Activated CD4-positive, alpha-beta T cell treated with anti-CD3 and anti-CD28 coated beads for 4 hours (primary cell): ENCODE data around the gene FAM20C.

Experiments used
- DNase-seq, 2 donors: peaks; one replicate each; pipeline ENCODE4 v3.0.0-alpha.2; 2020

The FAM20C gene

DNA sequence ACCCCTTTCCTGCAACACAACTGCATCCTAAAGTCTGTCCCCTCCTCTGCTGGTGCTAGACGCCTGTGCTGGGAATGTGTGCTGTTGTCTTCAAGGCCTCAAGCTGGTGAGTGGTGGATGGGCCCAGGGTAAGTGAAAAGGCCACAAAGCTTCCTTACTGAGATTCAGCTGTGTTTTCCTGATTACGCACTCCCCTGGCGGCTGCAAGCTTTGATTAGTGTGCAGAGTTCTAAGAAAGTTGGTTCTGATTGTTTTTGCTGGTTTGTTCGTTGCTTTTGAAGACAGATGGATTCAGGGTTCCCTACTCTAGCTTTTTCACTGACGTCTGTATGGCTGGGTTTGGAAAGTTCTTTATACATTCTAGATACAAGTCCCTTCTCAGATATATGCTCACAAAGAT, 85.7 kb downstream of the FAM20C start:
- no peak for DNase-seq

DNA sequence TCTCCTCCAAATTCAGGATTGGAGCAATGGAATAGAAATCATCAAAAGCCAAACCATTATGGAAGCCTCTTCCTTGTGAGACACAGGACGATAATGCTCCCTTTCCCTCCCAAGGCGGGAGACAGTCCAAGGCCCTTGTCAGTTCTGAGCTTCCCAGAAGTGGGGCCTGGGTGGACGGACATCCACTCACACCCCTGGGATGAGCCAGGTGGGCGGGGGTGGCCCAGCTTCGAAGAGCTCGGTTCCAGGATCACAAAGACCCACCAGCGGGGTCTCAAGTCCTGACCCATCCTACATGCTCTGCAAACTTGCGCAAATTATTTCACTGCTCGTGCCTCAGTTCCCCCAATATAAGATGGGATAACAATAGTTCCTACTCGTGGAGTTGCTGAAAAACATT, 87.5 kb downstream of the FAM20C start:
- DNase-seq: no peak

DNA sequence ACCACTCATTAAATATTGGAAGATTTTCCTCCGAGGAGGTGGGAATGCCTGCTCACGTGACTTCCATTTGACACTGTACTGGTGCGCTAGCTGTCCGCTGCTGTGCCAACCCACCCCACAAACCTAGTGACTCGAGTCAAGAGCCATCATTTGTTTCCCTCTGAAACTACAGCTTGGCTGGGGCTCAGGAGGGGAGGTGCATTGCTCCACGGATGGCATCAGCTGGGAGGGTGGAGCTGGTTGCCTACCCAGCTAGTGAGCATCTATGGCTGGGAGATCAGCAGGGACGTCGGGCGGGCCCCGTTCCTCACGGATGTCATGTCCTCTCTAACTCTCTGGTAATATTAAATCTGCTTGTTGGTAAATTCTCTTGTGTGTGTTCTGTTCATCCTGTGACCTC, 88.1 kb downstream of the FAM20C start:
- DNase-seq: no peak

DNA sequence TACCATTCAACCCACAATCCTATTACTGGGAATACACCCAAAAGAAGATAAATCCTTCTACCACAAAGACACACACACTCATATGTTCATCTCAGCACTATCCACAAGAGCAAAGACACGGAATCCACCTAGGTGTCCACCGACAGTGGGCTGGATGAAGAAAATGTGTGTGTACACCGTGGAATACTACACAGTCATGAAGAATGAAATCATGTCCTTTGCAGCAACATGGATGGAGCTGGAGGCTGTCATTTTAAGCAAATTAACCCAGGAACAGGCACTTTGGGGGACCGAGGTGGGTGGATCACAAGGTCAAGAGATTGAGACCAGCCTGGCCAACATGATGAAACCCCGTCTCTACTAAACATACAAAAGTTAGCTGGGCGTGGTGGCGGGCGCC, 89.3 kb downstream of the FAM20C start:
- no peak for DNase-seq

DNA sequence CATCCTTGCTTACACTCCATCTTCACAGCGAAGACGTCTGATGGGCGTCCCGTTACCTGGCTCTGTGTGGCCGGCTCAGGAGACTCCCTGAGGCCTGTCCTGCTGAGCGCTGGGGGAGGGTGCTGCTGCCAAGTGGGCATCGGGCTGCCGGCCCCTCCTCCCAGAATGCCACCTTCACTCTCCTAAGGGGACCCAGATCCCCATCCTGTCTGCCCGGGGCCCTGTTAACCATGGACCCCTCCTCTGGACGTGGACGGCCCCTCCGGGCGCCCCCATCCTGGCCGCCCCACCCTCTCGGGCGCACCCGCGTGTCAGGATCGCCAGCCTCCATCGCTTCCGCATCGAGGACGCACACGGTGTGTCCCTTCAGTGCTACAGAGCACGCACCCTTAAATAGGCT, 90.2 kb downstream of the FAM20C start:
- no peak for DNase-seq

DNA sequence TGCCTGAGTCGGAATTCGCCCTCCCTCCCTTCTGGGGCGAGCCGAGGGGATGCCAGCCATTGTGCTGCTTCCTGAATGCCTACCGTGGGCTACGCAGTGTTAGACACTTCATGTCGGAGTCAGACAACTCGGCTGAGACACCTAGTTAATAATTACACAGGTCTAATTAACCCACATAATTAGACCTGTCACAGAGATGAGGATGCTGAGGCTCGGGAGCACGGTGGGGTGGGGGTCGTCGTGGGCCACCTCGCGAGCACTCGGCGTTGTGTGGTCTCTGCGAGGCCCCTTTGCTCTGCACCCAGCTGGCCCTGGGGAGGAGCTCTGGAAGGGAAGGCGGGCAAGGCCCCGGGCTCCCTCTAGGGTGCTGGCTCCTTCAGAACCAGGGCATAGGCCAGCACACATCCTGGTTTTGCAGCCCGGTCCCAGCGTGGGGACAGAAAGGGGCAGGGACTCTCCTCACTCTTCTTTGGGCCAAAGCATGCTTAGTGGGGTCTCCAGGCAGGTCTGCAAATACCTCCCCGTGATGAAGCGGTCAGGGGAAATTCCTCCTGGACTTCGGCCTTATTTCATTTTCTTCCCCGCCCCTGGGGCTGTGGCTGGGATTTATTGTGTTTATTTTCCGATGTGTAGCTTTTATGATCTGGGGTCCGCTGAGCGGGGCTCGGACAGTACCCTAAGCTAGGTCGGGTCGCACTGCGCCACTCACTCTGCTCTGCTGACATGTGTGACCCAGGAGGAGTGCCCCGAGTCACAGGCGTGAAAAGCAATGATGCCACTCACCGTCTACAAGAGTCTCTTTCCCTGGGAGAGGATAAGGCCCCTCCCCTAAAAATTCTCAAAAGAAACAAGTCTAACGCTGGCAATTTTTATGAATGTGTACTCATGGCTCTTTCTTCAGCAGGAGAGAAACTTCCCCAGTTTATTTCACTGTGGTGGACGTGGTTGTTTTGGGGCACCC, 92.7 kb downstream of the FAM20C start:
- no peak for DNase-seq

DNA sequence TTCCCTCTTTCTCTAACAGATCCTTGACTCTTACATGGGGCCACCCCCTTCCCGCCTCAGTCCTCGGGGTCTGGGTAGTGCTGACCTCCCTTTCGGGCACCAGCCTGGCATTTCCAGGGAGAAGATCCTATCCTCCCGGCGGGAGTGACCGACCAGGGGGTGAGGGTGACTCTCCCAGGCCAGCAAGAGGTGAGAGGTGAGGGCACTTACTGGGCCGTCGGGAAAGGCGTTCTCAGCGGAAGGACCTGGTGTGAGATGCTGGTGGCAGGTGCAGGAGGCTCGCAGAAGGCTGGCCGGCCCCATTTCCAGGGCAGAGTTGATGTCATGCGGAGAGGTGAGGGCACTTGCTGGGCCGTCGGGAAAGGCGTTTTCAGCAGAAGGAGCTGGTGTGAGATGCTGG, 93.4 kb downstream of the FAM20C start:
- no peak for DNase-seq

DNA sequence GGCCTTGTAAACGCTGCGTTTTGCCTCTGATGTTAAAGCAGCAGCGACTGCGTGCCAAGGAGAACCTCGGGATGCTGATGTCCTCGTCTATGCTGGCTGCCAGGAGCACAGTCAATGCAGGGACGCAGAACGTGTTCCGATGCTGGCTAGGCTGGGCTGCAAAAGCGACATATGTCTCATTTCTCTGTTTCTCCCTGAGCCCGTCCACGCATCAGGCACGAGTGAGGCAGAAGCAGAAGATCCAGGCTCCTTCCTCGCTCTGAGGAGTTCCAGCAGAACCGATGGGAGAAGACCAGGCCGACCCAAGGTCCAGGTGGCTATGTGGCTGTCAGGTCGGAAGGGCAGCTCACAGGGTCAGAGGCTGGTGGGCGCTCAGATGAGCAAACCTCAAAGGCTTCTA, 93.9 kb downstream of the FAM20C start:
- DNase-seq: no peak

DNA sequence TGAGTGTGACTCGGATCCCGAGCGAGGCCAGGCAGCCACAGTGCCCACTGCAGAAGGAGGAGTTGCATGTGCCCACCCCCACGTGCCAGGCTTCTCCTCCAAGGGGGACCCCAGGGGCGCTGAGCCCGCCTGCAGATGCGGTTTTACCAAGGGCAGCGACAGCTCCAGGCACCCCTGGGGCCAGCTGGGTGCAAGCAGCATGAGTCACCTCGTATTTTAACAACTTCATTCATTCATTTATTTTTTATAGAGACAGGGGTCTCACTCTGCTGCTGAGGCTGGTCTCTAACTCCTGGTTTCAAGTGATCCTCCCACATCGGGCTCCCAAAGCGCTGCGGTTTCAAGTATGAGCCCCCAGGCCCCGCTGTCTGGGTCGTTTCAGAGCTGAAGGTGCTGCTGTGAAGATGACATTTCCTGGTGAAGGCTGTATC, 96.3 kb downstream of the FAM20C start:
- no peak for DNase-seq

DNA sequence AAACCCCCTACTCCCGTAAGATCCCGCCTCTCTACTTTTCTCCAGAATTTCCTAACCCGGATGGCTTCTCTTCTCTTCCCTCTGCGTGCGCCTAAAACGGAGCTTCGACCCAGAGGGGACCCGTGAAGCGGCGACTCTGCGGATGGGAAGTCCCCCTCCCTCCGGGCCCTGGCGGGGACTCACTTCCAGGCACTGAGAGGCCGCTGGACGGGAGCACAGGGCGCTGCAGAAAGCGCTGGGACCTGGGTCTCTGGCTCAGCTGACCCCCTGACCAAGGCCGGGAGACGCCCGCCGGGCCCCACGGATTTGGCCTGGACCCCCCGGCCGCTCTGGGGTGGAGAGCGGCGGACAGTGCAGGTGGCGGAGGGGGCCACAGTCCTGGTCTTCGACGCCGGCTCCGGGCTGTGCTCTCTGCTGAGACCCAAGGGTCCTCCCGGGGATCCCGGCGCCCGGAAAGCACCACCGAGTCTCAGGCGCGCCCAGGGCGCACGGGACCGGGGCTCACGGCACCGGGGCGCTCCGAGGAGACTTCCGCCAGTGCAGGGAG, 96.9 kb downstream of the FAM20C start:
- no peak for DNase-seq

DNA sequence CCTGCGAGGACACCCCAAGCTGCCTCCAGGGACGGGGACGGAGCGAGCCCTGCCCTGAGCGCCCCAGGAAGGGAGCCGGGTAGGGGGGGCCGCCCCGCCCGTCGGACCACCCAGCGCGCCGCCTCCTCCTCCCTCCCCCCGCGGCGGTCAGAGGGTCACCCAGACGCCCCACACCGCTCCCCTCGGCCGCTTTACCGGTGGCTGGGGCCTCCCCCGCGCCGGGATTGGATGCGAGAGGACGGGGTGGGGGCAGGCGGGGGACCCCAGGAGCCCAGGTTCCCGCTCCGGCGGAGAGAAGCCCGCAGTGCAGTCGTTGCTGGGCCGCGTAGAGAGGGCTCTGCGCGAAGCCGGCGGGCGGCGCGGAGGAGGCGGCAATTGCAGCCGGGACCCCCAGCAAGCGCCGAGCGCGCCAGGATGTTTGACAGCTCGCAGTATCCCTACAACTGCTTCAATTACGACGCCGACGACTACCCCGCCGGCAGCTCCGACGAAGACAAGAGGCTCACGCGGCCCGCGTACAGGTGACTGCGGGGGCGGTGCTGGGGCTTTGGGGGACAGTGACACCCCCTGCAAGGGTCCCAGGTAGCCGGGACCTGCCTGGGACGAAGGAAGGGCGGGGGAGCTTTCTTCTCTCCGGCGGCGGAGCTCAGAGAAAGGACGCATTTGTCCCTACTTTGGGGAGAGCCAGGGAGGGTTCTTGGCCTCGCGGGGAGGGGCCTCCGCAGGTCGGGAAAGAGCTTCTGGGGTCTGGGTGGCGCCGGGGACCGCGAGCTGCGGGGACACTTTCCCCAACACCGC, 97.6 kb downstream of the FAM20C start, which contains the start of gene FOXL3:
FOXL3 (plus strand) TSS at position 415 of the 798 bp plus-strand sequence; CDS start at position 415, 0 bp downstream.
- no peak for DNase-seq

DNA sequence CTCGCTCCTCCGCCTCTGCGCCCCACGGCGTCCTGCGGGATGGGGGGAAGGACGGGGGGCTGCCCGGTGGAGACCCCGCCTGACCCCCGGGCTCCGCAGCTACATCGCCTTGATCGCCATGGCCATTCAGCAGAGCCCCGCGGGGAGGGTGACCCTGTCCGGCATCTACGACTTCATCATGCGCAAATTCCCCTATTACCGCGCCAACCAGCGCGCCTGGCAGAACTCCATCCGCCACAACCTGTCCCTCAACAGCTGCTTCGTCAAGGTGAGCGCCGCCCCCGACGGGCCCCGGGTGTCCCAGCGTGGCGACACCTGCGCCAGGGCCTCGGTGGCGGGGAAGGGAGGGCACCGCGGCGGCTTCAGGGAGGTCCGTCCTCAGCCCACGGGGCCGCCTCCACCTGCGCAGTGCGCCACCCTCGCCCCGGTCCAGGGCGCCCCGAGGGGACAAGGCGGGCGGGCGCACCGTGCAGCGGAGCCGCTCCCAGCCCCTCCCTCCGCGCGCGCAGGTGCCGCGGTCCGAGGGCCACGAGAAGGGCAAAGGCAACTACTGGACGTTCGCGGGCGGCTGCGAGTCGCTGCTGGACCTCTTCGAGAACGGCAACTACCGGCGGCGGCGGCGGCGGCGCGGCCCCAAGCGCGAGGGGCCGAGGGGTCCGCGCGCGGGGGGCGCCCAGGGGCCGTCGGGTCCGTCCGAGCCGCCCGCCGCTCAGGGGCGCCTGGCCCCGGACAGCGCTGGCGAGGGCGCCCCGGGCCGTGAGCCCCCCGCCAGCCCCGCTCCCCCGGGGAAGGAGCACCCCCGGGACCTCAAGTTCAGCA, 98.4 kb downstream of the FAM20C start:
- no peak for DNase-seq

DNA sequence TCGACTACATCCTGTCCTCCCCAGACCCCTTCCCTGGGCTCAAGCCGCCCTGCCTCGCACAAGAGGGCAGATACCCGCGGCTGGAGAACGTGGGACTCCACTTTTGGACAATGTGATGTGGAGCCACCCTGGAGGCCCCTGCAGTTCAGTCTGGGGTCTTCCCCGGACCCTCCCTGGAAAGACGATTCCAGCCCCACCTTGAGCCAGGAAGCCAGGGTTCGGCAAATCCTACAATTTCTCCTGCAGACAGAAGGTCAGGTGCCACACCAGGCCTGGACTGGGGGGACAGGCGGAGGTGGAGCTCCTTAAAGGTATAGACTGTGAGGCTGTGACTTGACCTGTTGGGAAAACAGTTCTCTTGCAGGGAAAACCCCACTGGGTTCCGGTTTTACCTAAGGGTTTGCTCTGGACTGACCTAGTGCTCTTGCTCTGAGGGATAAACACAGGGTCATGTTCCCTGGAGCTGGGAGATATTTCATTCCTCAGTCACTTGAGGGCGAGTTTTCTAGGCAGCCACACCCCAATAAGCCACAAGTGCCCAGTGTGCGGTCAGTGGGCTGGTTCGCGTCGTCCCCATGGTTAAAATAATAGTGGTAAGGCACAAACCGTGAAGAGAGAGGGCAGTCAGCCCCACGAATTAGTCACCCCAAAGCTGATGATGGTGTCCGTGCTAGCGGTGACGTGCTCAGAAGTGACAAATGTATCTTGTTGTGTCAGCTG, 99.2 kb downstream of the FAM20C start:
- DNase-seq: no peak

DNA sequence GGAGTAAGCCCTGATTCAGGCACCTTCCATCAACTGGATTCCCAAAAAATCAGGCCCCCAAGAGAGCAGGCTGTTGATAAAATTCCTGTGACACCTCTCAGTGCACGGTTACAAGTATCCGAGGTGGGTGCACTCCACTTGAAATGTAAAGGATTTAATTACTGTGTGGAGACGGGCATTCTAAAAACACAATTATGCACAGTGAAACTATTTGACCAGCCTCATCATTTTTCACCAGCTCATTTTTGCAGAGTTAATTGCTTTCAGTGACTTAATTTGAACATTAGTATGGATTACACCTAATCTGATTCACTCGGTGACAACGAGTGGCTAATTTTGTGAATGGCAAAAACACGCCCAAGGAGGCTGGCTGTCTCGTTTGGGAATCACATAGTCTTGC, 99.9 kb downstream of the FAM20C start:
- DNase-seq: no peak

DNA sequence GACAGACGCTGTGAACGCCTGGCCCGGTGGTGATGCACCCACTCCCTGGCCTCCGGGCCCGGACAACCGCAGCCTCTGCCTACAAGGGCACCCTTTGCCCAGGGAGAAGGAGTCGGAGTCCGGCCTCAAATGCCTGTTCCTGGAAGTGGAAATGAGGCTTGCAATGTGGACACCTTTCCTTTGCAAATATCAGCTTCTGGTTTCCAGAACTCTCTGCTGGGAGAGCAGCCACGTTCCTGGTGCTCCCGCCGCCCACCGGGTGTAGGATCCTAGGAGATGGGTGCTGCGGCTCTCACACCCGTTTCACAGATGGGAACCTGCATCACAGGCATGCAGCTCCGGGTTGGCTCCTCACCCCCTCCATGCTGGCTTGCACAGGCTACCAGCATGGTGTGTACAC, 100.5 kb downstream of the FAM20C start:
- no peak for DNase-seq

DNA sequence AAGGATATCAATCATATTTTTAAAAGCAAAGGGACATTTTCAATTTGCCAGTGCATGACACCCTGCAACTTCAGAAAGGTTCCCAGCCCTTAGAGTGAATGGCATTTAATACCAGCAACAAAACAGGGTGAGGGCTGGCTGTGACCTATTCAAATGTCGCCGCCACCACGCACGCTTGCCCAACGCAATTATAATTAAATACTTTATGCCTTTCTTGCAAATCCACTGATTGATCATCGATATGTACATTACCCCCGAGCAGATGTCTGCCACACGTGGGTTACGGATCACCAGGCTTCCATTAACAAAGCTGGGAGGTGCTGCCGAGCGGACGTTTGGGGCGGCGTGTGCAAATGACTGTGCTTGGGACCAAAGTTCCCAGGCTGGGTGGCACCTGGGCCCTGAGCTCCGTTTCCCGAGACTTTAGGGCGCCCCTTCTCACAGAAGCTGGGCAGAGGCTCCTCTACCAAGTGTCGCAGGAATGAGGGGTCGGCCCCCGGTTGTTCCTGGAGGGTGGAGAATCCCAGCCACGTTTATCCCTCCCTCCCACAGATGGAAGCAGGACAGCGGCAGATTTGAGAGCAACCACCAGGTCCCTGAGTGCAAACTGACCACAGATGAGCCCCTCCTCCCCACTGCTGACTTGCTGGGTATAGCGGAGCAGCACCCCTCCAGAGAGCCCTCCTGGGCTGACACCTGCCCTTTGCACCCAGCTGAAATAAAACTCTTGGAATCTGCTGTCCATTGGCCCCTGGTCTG, 101.5 kb downstream of the FAM20C start:
- no peak for DNase-seq

DNA sequence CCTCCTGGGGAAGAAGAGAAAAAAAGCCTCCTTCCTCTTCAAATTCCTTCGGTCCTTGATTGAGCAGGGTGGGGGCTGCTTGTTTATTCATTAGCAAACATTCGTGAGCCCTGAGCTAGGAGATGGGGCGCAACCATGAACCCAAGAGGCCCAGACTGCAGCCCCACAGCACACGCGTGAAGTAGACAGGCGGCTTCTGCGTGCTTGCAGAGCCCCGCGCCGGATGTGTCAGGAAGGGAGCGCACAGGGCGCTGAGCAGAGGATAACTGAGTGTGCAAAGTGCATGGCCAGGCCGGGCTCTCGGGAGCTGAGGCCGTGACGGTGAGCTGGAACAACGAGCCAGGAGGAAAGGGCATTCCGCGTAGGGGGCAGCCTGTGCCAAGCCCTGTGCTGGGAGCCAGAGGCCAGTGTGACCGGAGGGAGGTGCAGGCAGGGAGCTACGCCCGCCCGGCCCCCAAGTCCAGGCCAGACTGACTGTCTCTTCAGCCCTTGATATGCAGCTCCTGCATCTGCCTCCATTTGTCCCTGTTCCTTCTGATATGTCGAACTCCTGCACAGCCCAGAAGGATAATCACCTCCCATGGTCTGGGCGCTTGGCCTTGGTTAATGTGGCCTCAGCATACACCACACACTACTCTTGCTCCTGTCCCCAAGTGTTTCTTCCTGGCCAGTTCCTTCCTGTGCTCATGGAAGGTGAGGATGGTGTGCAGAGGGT, 102.2 kb downstream of the FAM20C start:
- no peak for DNase-seq

DNA sequence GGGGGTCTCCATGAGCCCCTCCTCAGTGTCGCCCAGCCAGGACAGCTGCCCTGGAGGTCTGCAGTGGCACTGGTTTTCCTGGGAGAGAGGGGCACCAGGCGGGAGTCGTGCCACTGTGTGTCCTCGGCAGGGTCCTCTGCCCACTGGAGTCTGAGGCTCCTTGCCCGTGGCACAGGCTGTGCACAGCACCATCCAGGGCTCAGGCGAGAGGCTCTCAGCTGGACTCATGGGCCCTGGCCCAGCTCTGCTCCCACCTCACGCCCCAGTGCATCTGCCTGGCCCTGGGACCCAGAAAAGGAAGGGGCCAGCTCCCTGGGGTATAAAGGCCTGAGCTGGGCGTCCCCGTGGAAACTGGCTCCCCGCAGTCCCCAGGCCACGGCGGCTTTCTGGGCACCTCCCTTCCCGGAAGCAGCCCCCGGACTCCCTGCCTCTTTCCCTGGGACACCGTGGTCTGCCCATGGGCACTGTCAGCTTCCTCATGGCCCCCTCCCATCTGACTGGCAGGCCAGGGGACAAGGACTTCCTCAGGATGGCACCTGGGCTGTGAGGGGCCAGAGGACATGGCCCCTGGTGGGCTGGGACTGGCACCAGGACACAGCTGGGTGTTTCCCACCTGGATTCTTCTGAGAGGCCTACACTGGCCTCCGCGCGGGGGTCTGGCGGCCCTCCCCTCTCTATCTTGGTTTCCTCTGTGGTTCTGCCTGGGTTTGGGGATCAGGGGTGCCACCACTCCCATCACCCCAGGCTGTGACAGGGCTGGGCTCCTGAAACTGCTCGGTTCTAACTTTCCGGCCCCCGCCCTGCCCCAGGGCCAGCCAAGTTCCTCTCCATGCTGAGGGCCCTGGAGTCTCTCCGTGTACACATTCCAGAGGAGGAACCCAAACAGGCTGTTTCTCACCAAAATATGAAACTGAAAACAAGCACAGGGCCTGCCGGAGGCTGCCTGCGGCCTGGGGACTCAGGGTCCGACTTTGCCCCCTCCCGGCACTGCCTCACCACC, 103.1 kb downstream of the FAM20C start:
- DNase-seq: no peak

DNA sequence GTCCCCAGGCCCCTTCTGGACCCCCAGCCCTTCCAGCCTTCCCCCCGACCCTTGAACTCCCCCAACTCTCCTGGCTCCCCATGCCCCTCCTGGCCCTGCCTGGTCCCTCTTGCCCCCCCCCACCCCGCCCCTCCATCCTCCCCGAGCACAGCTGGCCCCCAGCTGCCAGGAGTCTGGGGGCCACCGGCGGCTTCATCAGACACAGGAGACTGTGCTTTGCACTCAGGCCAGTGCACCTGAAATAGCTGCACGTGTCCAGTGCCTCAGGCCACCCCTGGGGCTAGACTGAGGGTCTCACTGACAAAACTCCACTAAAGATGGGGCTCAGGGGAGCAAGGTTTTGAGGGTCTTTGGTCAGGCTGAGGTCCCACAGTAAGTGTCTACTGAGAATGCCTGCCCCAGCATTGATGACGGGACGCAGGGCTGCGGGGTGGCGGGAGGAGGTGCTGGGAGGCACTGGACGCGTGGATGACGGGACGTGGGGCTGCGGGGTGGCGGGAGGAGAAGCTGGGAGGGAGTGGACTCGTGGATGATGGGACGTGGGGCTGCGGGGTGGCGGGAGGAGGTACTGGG, 104.1 kb downstream of the FAM20C start:
- DNase-seq: no peak
